Bronchial epithelial cell (primary cell): Measurements from ENCODE around the gene TEX13C. TPM values are rescaled to one million over a fixed set of nuclear protein-coding genes. Genes with fewer than 3 reads are reported as not detected.
"Not testable (repeated sequence)": the region's sequence is repeated elsewhere in the genome, so short reads cannot be mapped to it uniquely, and the experiment has no call there.

Experiments
- DNase-seq: peaks from one replicate; pipeline ENCODE4 v3.0.0-alpha.2; 2010; ENCODE audit warnings: low read depth
- FAIRE-seq: peaks from 2 replicates; lab custom pipeline; 2011; peaks lifted over from hg19 to GRCh38; lab: Jason Lieb, UNC
- H3K27me3 ChIP-seq: 2 replicates; pipeline ENCODE4 v1.5.1; 2011; ENCODE audit warnings: low read length; ENCODE audit not compliant: control insufficient read depth, insufficient read depth
- H3K36me3 ChIP-seq: 2 replicates; pipeline ENCODE4 v1.5.1; 2011; ENCODE audit warnings: low read length; ENCODE audit not compliant: control insufficient read depth, insufficient read depth
- H3K4me3 ChIP-seq: 2 replicates; pipeline ENCODE4 v1.5.1; 2011; ENCODE audit warnings: mild to moderate bottlenecking, low read depth, low read length, control low read depth
- total RNA-seq: library from RNA; depleted of rRNA; stranded (reverse); fragments of >200 nt; gene quantifications from 2 replicates; pipeline ENCODE4 v1.2.1, GENCODE V29; 2014
- TF ChIP-seq, protein P1 (sequence below): IDR thresholded peaks from 2 replicates; pipeline ENCODE4 v1.5.1; 2011; ENCODE audit warnings: mild to moderate bottlenecking, moderate library complexity, low read length, control low read depth, inconsistent platforms; ENCODE audit not compliant: insufficient read depth, severe bottlenecking

TEX13C gene
- total RNA-seq, 1 donor from 2014 or later = not detected

DNA sequence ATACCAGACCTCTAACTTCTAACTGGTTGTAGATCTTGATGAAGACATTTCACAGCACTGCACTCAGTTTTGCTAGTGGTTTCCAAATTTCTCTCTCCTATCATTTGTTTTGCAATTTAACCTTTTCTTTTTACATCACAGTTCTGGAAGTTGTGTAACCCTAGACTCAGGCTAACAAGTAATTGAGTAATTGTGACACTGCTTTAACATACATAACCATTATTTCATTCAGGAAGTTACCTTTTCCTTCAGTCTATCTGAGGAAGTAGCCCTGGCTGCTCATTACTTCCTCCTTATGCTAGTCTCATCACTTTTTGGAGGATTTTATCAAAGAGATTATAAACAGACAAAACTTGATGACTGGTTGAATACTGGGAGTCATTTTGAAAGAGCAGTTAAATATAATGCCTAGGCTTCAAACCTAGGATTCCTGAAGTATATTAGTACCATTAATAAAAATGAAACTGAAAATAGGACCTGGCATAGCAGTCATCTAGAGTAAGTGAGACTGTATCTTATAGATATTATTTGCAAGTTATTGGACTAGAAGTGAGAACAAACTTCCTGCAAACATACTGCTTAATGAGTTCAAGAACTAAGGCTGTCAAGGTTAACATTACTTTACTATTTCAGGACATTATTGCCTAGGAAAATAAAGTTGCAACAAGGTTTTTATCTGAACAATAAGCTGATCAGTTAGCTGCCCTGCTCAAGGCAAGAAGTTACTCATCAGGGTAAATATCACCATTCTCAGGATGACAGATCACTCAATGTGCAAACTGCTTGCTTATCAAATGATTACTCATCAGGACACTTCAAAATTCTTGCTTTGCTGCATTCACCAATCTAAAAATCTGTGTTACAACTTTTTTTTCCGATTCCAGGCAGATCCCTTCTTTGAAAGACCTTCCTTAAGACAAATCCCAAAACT is 25.6 kb upstream of the TEX13C start:
- FAIRE-seq (no peak), DNase-seq (peak; percentile 54)

GRCh38 chrX:125295337-125295736 is 24.3 kb upstream of the TEX13C start:
- FAIRE-seq (no peak), DNase-seq (peak; percentile 46)

More for the DNA sequence above, 25.6 kb upstream of the TEX13C start:
- TF ChIP-seq, protein P1, sequence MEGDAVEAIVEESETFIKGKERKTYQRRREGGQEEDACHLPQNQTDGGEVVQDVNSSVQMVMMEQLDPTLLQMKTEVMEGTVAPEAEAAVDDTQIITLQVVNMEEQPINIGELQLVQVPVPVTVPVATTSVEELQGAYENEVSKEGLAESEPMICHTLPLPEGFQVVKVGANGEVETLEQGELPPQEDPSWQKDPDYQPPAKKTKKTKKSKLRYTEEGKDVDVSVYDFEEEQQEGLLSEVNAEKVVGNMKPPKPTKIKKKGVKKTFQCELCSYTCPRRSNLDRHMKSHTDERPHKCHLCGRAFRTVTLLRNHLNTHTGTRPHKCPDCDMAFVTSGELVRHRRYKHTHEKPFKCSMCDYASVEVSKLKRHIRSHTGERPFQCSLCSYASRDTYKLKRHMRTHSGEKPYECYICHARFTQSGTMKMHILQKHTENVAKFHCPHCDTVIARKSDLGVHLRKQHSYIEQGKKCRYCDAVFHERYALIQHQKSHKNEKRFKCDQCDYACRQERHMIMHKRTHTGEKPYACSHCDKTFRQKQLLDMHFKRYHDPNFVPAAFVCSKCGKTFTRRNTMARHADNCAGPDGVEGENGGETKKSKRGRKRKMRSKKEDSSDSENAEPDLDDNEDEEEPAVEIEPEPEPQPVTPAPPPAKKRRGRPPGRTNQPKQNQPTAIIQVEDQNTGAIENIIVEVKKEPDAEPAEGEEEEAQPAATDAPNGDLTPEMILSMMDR = no peak
- H3K4me3 ChIP-seq = no peak overlapping the region
- H3K36me3 ChIP-seq = no peaks in the 10 kb centered on the region
- H3K27me3 ChIP-seq = no peaks in the 10 kb centered on the region

GRCh38 chrX:125298871-125299270 is 20.8 kb upstream of the TEX13C start:
- Histone ChIP-seq H3K36me3 (no peaks in the 10 kb centered on the region), H3K27me3 (no peaks in the 10 kb centered on the region), H3K4me3 (no peak overlapping the region)
- FAIRE-seq (no peak), DNase-seq (no peak)
- TF ChIP-seq, protein P1 = no peak

More at GRCh38 chrX:125295337-125295736, 24.3 kb upstream of the TEX13C start:
- Histone ChIP-seq H3K4me3 (no peak overlapping the region), H3K36me3 (no peaks in the 10 kb centered on the region), H3K27me3 (no peaks in the 10 kb centered on the region)
- TF ChIP-seq, protein P1 = no peak

GRCh38 chrX:125306335-125306866 is 13.3 kb upstream of the TEX13C start:
- TF ChIP-seq, protein P1 = no peak
- FAIRE-seq (no peak), DNase-seq (no peak)
- no peak overlapping the region for H3K4me3 ChIP-seq
- no peaks in the 10 kb centered on the region for H3K27me3 ChIP-seq
- H3K36me3 ChIP-seq = no peaks in the 10 kb centered on the region

GRCh38 chrX:125308653-125309052 is 11.0 kb upstream of the TEX13C start:
- no peak for DNase-seq
- no peaks in the 10 kb centered on the region for H3K36me3 ChIP-seq
- TF ChIP-seq, protein P1 = no peak

GRCh38 chrX:125319166-125319565 is 505 bp upstream of the TEX13C start:
- H3K27me3 ChIP-seq, H3K36me3 ChIP-seq, FAIRE-seq, H3K4me3 ChIP-seq, DNase-seq: not testable (repeated sequence)

More at GRCh38 chrX:125308653-125309052, 11.0 kb upstream of the TEX13C start:
- Histone ChIP-seq H3K27me3 (no peaks in the 10 kb centered on the region), H3K4me3 (no peak overlapping the region)
- no peak for FAIRE-seq
